Femur (tissue), 1 donor: ENCODE results near the gene NPL.

Experiments
- DNase-seq: peaks from one replicate; pipeline ENCODE4 v3.0.0-alpha.2; 2017

NPL gene

DNA sequence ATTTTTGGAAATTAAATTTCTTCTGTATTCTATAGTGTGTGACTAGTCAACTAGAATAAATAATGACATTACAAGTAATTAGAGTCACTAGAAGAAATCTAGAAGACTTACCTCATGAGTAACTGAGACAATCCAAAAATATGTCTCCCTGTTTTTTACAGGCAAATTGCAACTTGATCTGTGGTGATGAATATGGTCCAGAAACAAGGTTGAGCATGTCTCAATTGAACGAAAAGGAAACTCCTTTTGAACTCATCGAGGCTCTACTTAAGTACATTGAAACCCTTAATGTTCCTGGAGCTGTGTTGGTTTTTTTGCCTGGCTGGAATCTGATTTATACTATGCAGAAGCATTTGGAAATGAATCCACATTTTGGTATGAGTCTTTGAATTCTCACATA, 86.3 kb downstream of the NPL start:
- DNase-seq = no peak

GRCh38 chr1:182877331-182877730, 87.8 kb downstream of the NPL start:
- DNase-seq = no peak

DNA sequence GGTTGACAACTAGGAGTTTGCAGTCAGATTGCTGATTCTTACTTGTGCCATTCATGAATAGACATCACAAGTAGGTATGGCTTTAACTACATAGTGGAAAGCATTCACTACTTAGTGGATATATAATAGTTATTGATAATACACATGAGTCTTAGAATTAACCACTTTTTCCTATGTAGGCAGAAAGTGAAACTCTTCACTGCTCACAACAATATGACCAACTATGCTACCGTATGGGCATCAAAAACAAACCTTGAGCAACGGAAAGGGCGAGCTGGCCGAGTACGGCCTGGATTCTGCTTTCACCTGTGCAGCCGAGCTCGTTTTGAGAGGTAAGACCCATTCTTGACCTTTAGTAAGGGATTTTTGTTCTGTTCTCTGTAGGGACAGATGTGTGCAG, 88.3 kb downstream of the NPL start:
- DNase-seq = no peak
